H1 (cell line): ENCODE data around the gene OSBPL6.

Source experiments
- CTCF ChIP-seq, 3 experiments: IDR thresholded peaks; 1 replicate in 2 of 3; 2 replicates in 1 of 3; pipeline versions ENCODE4 v1.5.1 to v1.6.1; 2011; ENCODE audit warnings: low read length in 3 of 3, mild to moderate bottlenecking in 3 of 3, inconsistent platforms in 2 of 3, low read depth in 1 of 3, moderate library complexity in 1 of 3; ENCODE audit not compliant: insufficient read depth in 1 of 3; ENCODE audit errors: control extremely low read depth in 1 of 3
- SRF ChIP-seq: IDR thresholded peaks from 2 replicates; pipeline ENCODE4 v1.6.1; 2011; ENCODE audit warnings: mild to moderate bottlenecking, low read depth, low read length, moderate library complexity
- TCF12 ChIP-seq: IDR thresholded peaks from 2 replicates; pipeline ENCODE4 v1.6.1; 2011; ENCODE audit warnings: low read depth, mild to moderate bottlenecking, low read length
- ZNF274 ChIP-seq: IDR thresholded peaks from 2 replicates; pipeline ENCODE4 v1.7.0; 2012; ENCODE audit warnings: low read length, borderline replicate concordance; ENCODE audit errors: extremely low read depth

- no peak for TF ChIP-seq CTCF (IDR thresholded peaks at IDR 0.05; ENCODE audit: control extremely low read depth in 1 of 3, insufficient read depth in 1 of 3, low read depth in 1 of 3, low read length in 3 of 3)
- no peak for TF ChIP-seq TCF12
- no peak for TF ChIP-seq ZNF274
- no peak for TF ChIP-seq SRF
These were observed 231.0 kb downstream of the OSBPL6 start for GRCh38 chr2:178425255-178425827.
